ENCODE results near the gene CAPN15. TPM values are rescaled to one million over a fixed set of nuclear protein-coding genes. Genes with fewer than 3 reads are reported as not detected.

The CAPN15 gene
- total RNA-seq, 4 donors from 2014 or later: 21.8 to 42.7 (median 29.2) TPM

DNA sequence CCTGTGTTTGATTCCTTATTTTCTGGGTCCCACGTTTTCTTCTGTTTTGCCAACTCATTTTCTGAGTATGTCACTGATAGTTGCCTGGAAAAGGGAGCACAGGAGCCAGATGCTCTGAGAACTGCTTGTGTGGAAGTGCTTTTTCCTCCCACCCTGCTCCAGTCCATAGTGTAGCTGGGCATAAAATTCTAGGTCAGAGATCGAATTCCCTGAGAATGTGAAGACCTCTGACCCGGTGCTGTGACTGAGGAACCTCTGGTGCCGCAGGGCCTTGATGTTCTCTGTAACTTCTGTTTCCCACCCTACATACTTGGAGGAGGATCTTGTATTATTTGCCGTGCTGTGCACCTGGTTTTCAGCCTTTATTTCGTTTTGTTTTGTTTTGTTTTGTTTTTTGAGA lies 19.5 kb upstream of the CAPN15 start:
- H3K4me1 ChIP-seq: no peaks in the 10 kb centered on the region
- no peaks in the 10 kb centered on the region for H3K9me3 ChIP-seq
- 79 to 81% methylated on average over 5 to 6 of the region's 6 CpGs for WGBS, 2 donors (ENCODE audit: low coverage in 1 of 2)
- ATAC-seq: no peak
- H3K36me3 ChIP-seq: peaks cover 0 to 71% of the 10 kb centered on the region in 2 donors
- no peak overlapping the region for H3K27ac ChIP-seq
- TF ChIP-seq POLR2A (IDR thresholded peaks at IDR 0.05): no peak
- TF ChIP-seq EP300 (IDR thresholded peaks at IDR 0.05): no peak
- no peak for TF ChIP-seq POLR2AphosphoS5 (IDR thresholded peaks at IDR 0.05)
- TF ChIP-seq, protein P1, sequence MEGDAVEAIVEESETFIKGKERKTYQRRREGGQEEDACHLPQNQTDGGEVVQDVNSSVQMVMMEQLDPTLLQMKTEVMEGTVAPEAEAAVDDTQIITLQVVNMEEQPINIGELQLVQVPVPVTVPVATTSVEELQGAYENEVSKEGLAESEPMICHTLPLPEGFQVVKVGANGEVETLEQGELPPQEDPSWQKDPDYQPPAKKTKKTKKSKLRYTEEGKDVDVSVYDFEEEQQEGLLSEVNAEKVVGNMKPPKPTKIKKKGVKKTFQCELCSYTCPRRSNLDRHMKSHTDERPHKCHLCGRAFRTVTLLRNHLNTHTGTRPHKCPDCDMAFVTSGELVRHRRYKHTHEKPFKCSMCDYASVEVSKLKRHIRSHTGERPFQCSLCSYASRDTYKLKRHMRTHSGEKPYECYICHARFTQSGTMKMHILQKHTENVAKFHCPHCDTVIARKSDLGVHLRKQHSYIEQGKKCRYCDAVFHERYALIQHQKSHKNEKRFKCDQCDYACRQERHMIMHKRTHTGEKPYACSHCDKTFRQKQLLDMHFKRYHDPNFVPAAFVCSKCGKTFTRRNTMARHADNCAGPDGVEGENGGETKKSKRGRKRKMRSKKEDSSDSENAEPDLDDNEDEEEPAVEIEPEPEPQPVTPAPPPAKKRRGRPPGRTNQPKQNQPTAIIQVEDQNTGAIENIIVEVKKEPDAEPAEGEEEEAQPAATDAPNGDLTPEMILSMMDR (IDR thresholded peaks at IDR 0.05): no peak
- H3K4me3 ChIP-seq: no peak overlapping the region
- no peaks in the 10 kb centered on the region for H3K27me3 ChIP-seq

DNA sequence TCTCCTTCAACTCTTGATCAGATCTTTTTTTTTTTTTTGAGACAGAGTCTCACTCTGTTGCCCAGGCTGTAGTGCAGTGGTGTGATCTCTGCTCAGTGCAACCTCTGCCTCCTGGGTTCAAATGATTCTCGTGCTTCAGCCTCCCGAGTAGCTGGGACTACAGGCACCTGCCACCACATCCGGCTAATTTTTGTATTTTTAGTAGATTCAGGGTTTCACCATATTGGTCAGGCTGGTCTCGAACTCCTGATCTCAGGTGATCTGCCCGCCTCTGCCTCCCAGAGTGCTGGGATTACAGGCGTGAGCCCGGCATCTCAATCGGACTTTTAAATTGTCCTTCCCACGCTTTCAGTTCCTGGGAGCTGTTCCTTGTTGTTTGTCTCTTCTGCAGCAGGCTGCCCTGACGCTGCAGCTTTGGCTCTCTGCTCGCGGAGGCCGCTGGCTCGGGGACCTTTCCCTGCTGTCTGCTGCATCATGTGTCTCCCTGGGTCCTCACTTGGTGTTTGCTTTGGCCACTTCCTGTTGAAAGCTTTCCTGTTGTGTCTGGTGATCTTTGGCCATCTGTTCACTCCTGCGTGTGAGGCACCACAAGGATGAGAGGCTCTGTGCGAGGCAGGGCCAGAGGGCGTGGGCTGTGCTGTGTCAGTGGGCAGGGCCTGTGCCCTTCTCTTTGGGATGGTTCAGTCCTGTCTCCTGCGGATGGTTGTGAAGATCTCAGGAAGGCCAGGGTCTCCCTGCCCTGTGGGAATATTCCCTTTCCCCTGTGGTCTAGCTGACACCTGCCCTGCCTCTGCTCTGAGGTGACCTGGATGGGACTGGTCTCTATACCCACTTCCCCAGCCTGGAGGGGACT lies 18.4 kb upstream of the CAPN15 start:
- H3K27me3 ChIP-seq: no peaks in the 10 kb centered on the region
- ATAC-seq: no peak
- H3K27ac ChIP-seq: no peak overlapping the region
- H3K4me1 ChIP-seq: no peaks in the 10 kb centered on the region
- no peak overlapping the region for H3K4me3 ChIP-seq
- TF ChIP-seq POLR2A (IDR thresholded peaks at IDR 0.05) (no peak), POLR2AphosphoS5 (IDR thresholded peaks at IDR 0.05) (no peak)
- TF ChIP-seq, protein P1 (IDR thresholded peaks at IDR 0.05): no peak
- WGBS, 2 donors (ENCODE audit: low coverage in 1 of 2): 79 to 88% methylated on average over 8 of the region's 18 CpGs
- H3K36me3 ChIP-seq: peaks cover 0 to 81% of the 10 kb centered on the region in 2 donors
- no peaks in the 10 kb centered on the region for H3K9me3 ChIP-seq

DNA sequence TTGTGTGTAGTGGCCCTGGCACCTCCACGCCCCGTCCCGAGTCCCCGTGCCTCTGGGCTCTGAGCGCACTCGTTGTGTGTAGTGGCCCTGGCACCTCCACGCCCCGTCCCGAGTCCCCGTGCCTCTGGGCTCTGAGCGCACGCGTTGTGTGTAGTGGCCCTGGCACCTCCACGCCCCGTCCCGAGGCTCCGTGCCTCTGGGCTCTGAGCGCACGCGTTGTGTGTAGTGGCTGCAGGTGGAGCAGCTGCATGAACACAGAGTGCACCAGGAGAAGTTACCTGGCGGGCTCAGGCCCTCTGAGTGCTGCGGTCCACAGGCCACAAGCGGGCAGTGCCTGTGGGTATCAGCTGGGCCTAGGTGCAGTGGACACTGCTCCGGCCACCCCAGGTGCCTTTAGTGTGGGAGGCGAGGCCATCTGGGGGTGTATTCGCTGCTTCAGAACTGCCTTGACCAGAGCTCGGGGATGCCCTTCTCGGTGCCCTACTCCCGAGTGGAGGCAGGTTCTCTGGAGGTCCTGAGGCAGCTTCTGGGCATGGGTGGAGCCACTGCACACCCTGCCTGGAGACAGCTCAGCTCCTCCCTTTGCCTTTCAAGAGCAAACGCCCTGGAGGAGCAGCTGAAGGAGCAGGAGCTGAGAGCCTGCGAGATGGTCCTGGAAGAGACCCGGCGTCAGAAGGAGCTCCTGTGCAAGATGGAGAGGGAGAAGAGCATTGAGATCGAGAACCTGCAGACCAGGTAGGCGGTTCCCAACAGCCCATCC lies 17.3 kb upstream of the CAPN15 start:
- Histone ChIP-seq H3K4me3 (no peak overlapping the region), H3K27me3 (no peaks in the 10 kb centered on the region), H3K4me1 (no peaks in the 10 kb centered on the region), H3K36me3 (peaks cover 0 to 88% of the 10 kb centered on the region in 2 donors), H3K27ac (no peak overlapping the region), H3K9me3 (no peaks in the 10 kb centered on the region)
- WGBS, 2 donors (ENCODE audit: low coverage in 1 of 2): no CpG with 5 or more reads among the region's 35 CpGs
- no peak for ATAC-seq
- TF ChIP-seq POLR2A (IDR thresholded peaks at IDR 0.05) (no peak), EP300 (IDR thresholded peaks at IDR 0.05) (no peak), POLR2AphosphoS5 (IDR thresholded peaks at IDR 0.05) (no peak)
- TF ChIP-seq, protein P1 (IDR thresholded peaks at IDR 0.05): no peak

DNA sequence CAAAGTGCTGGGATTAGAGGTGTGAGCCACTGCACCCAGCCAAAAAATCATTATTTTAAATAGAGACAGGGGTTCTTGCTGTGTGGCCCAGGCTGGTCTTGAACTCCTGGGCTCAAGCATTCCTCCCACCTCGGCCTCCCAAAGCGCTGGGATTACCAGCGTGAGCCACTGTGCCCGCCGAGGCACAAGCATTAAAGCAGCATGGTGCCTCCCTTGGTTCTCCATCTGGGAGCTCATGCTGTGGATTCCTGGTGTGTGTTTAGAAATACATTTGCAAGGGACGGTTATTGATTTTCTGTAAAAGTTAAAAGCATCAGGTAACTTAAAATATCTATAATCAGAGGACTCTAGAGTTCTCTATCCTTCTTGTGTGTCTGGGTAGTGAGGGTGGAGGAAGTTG lies 14.7 kb upstream of the CAPN15 start:
- Histone ChIP-seq H3K27me3 (no peaks in the 10 kb centered on the region), H3K36me3 (peaks cover 0 to 90% of the 10 kb centered on the region in 2 donors), H3K27ac (no peak overlapping the region), H3K4me1 (no peaks in the 10 kb centered on the region), H3K4me3 (no peak overlapping the region), H3K9me3 (no peaks in the 10 kb centered on the region)
- TF ChIP-seq POLR2AphosphoS5 (IDR thresholded peaks at IDR 0.05) (no peak), POLR2A (IDR thresholded peaks at IDR 0.05) (no peak), EP300 (IDR thresholded peaks at IDR 0.05) (no peak)
- TF ChIP-seq, protein P1 (IDR thresholded peaks at IDR 0.05): no peak
- ATAC-seq: no peak
- WGBS, 2 donors (ENCODE audit: low coverage in 1 of 2): 82 to 83% methylated on average over 1 to 4 of the region's 6 CpGs

Data from gastroesophageal sphincter (tissue), 4 donors.